Measurements from ENCODE around the gene NOXO1. TPM values are rescaled to one million over a fixed set of nuclear protein-coding genes. Genes with fewer than 3 reads are reported as not detected.

Gene NOXO1
- total and polyA plus RNA-seq, 4 donors, result 0.28 to 7.3 (median 3.2) TPM

GRCh38 chr16:1936945-1937479 lies 44.3 kb downstream of the NOXO1 start:
- H3K27ac ChIP-seq (ENCODE audit: low read depth in 1 of 2, low read length in 1 of 2), result no peak overlapping the region
- DNase-seq (no peak), ATAC-seq (ENCODE audit: insufficient read depth, low FRiP score) (no peak)
- 94% methylated on average over 11 of the region's 11 CpGs for WGBS, 2 donors
- H3K27me3 ChIP-seq (ENCODE audit: control insufficient read depth in 3 of 3, insufficient read depth in 3 of 3, low read length in 2 of 3), result no peaks in the 10 kb centered on the region
- H3K9me3 ChIP-seq (ENCODE audit: control insufficient read depth in 4 of 4, insufficient read depth in 3 of 4, low read length in 3 of 4), result peaks cover 0 to 1% (median 0%) of the 10 kb centered on the region in 4 donors
- no peak overlapping the region for H3K9ac ChIP-seq (ENCODE audit: insufficient read depth in 1 of 2, low read length in 2 of 2)
- peaks cover 2 to 33% (median 8%) of the 10 kb centered on the region in 4 donors for H3K36me3 ChIP-seq (ENCODE audit: control insufficient read depth in 4 of 4, insufficient read depth in 4 of 4, low read length in 4 of 4)
- H3K4me1 ChIP-seq (ENCODE audit: control insufficient read depth in 5 of 5, insufficient read depth in 5 of 5, low read length in 5 of 5), result peaks cover 0 to 7% (median 2%) of the 10 kb centered on the region in 5 donors
- no peak overlapping the region for H3K4me3 ChIP-seq
- TF ChIP-seq CTCF (IDR thresholded peaks at IDR 0.05; ENCODE audit: control extremely low read depth, extremely low read depth), result no peak

- 62 to 74% methylated on average over 22 to 23 of the region's 23 CpGs for WGBS, 2 donors
- no peak for TF ChIP-seq CTCF (IDR thresholded peaks at IDR 0.05; ENCODE audit: control extremely low read depth, extremely low read depth)
- Histone ChIP-seq H3K36me3 (ENCODE audit: control insufficient read depth in 4 of 4, insufficient read depth in 4 of 4, low read length in 4 of 4) (peaks cover 0 to 8% (median 4%) of the 10 kb centered on the region in 4 donors), H3K4me3 (no peak overlapping the region), H3K27me3 (ENCODE audit: control insufficient read depth in 3 of 3, insufficient read depth in 3 of 3, low read length in 2 of 3) (no peaks in the 10 kb centered on the region), H3K9me3 (ENCODE audit: control insufficient read depth in 4 of 4, insufficient read depth in 3 of 4, low read length in 3 of 4) (peaks cover 0 to 1% (median 0%) of the 10 kb centered on the region in 4 donors), H3K4me1 (ENCODE audit: control insufficient read depth in 5 of 5, insufficient read depth in 5 of 5, low read length in 5 of 5) (no peaks in the 10 kb centered on the region), H3K27ac (ENCODE audit: low read depth in 1 of 2, low read length in 1 of 2) (no peak overlapping the region), H3K9ac (ENCODE audit: insufficient read depth in 1 of 2, low read length in 2 of 2) (no peak overlapping the region)
- ATAC-seq (ENCODE audit: insufficient read depth, low FRiP score) (no peak), DNase-seq (no peak)
Observed at GRCh38 chr16:1933097-1933661, 48.1 kb downstream of the NOXO1 start.

GRCh38 chr16:1932050-1933028 lies 48.9 kb downstream of the NOXO1 start:
- peaks cover 0 to 1% (median 0%) of the 10 kb centered on the region in 4 donors for H3K9me3 ChIP-seq (ENCODE audit: control insufficient read depth in 4 of 4, insufficient read depth in 3 of 4, low read length in 3 of 4)
- no peaks in the 10 kb centered on the region for H3K27me3 ChIP-seq (ENCODE audit: control insufficient read depth in 3 of 3, insufficient read depth in 3 of 3, low read length in 2 of 3)
- ATAC-seq (ENCODE audit: insufficient read depth, low FRiP score) (no peak), DNase-seq (no peak)
- H3K27ac ChIP-seq (ENCODE audit: low read depth in 1 of 2, low read length in 1 of 2), result no peak overlapping the region
- no peak overlapping the region for H3K9ac ChIP-seq (ENCODE audit: insufficient read depth in 1 of 2, low read length in 2 of 2)
- no peak overlapping the region for H3K4me3 ChIP-seq
- H3K36me3 ChIP-seq (ENCODE audit: control insufficient read depth in 4 of 4, insufficient read depth in 4 of 4, low read length in 4 of 4), result peaks cover 0 to 3% (median 1%) of the 10 kb centered on the region in 4 donors
- TF ChIP-seq CTCF (IDR thresholded peaks at IDR 0.05; ENCODE audit: control extremely low read depth, extremely low read depth), result no peak
- no peaks in the 10 kb centered on the region for H3K4me1 ChIP-seq (ENCODE audit: control insufficient read depth in 5 of 5, insufficient read depth in 5 of 5, low read length in 5 of 5)
- WGBS, 2 donors, result 77 to 80% methylated on average over 19 of the region's 19 CpGs

Measured in lung (tissue), 12 donors.